ENCODE measurements around the gene CSRNP2.

CSRNP2 gene

GRCh38 chr12:51126297-51126696 lies 42.9 kb upstream of the CSRNP2 start:
- POLR2A ChIA-PET (ENCODE audit: low non-redundant PET): no interaction called here
- TF ChIP-seq CTCF (conservative IDR thresholded peaks at IDR 0.05; ENCODE audit: low read depth): no peak
- H3K27ac ChIP-seq: no peak overlapping the region
- CTCF ChIA-PET: no interaction called here
- no peak for DNase-seq (ENCODE audit: low spot score)

GRCh38 chr12:51124504-51124903 lies 41.1 kb upstream of the CSRNP2 start:
- ChIA-PET CTCF (no interaction called here), POLR2A (ENCODE audit: low non-redundant PET) (no interaction called here)
- TF ChIP-seq CTCF (conservative IDR thresholded peaks at IDR 0.05; ENCODE audit: low read depth): no peak
- DNase-seq (ENCODE audit: low spot score): no peak
- no peak overlapping the region; the same call in 1 of the 2 replicates for H3K27ac ChIP-seq

- CTCF ChIA-PET: no interaction called here
- H3K27ac ChIP-seq: no peak overlapping the region
- no peak for DNase-seq (ENCODE audit: low spot score)
- POLR2A ChIA-PET (ENCODE audit: low non-redundant PET): no interaction called here
- no peak for TF ChIP-seq CTCF (conservative IDR thresholded peaks at IDR 0.05; ENCODE audit: low read depth)
Observed at GRCh38 chr12:51122844-51123243, 39.4 kb upstream of the CSRNP2 start.

GRCh38 chr12:51118706-51119105 lies 35.3 kb upstream of the CSRNP2 start:
- peak; percentile 94 for DNase-seq (ENCODE audit: low spot score)
- no peak for TF ChIP-seq CTCF (conservative IDR thresholded peaks at IDR 0.05; ENCODE audit: low read depth)
- POLR2A ChIA-PET (ENCODE audit: low non-redundant PET): no interaction called here
- H3K27ac ChIP-seq: peak overlapping the region; percentile 81
- CTCF ChIA-PET: no interaction called here

DNA sequence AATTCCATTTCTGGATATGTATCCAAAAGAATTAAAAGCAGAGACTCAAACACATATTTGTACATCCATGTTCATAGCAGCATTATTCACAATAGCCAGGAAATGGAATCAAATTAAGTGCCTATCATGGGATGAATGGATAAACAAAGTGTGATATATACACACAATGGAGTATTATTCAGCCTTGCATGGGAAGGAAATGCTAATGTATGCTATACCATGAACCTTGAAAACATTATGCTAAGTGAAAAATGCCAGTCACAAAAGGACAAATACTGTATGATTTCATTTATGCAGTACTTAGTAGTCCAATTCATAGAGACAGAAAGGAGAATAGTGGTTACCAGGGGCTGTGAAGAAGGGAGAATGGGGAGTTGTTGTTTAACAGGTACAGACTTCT lies 32.1 kb upstream of the CSRNP2 start:
- no peak for TF ChIP-seq CTCF (conservative IDR thresholded peaks at IDR 0.05; ENCODE audit: low read depth)
- ChIA-PET CTCF (interaction anchor here (0.7 kb wide), 1 partner anchor 57 kb away, joined by 9 read pairs; no protein-coding TSS in a partner anchor), POLR2A (ENCODE audit: low non-redundant PET) (no interaction called here)
- DNase-seq (ENCODE audit: low spot score): no peak
- H3K27ac ChIP-seq: no peak overlapping the region

- CTCF ChIA-PET: no interaction called here
- POLR2A ChIA-PET (ENCODE audit: low non-redundant PET): interaction anchor here (0.7 kb wide), 1 partner anchor 24 kb away, joined by 4 read pairs; no protein-coding TSS in a partner anchor
- H3K27ac ChIP-seq: no peak overlapping the region
- TF ChIP-seq CTCF (conservative IDR thresholded peaks at IDR 0.05; ENCODE audit: low read depth): no peak
- no peak for DNase-seq (ENCODE audit: low spot score)
Observed at GRCh38 chr12:51108136-51108535, 24.7 kb upstream of the CSRNP2 start.

- ChIA-PET POLR2A (ENCODE audit: low non-redundant PET) (no interaction called here), CTCF (no interaction called here)
- no peak for TF ChIP-seq CTCF (conservative IDR thresholded peaks at IDR 0.05; ENCODE audit: low read depth)
- no peak overlapping the region for H3K27ac ChIP-seq
- DNase-seq (ENCODE audit: low spot score): no peak
Observed at GRCh38 chr12:51103977-51104376, 20.6 kb upstream of the CSRNP2 start.
